Kidney (tissue), 14 donors: ENCODE data around the gene SIK3. TPM values are rescaled to one million over a fixed set of nuclear protein-coding genes. Genes with fewer than 3 reads are reported as not detected.
A peak's percentile ranks its signal among the peaks of the same experiment; 100 is the strongest.

Experiments
- DNase-seq, 5 donors: peaks; one replicate each; pipeline ENCODE4 v3.0.0-alpha.2; 2013 to 2020
- FAIRE-seq: peaks from 2 replicates; lab custom pipeline; 2012; peaks lifted over from hg19 to GRCh38; lab: Jason Lieb, UNC
- H3K27ac ChIP-seq, 2 donors: one replicate each; pipeline ENCODE4 v1.7.0; 2013; ENCODE audit warnings: low read depth in 2 of 2, low read length in 2 of 2, inconsistent platforms in 1 of 2
- H3K27me3 ChIP-seq: one replicate; pipeline ENCODE4 v1.7.1; 2013; ENCODE audit warnings: low read length, inconsistent platforms; ENCODE audit not compliant: control insufficient read depth, insufficient read depth
- H3K36me3 ChIP-seq, 3 donors: one replicate each; pipeline versions ENCODE4 v1.7.0 to v1.7.1; 2013; ENCODE audit warnings: low read length in 3 of 3, control low read depth in 1 of 3, inconsistent platforms in 1 of 3; ENCODE audit not compliant: insufficient read depth in 3 of 3, control insufficient read depth in 2 of 3
- H3K4me1 ChIP-seq, 3 donors: one replicate each; pipeline versions ENCODE4 v1.7.0 to v1.7.1; 2013; ENCODE audit warnings: low read length in 3 of 3, inconsistent platforms in 1 of 3, low read depth in 1 of 3; ENCODE audit not compliant: control insufficient read depth in 2 of 3, insufficient read depth in 2 of 3
- H3K4me3 ChIP-seq, 3 donors: one replicate each; pipeline versions ENCODE4 v1.7.0 to v1.8.1; 2013; ENCODE audit warnings: low read length in 3 of 3, control low read depth in 1 of 3, inconsistent platforms in 1 of 3
- H3K9ac ChIP-seq, 3 donors: one replicate each; pipeline versions ENCODE4 v1.7.0 to v1.7.1; 2013; ENCODE audit warnings: low read length in 3 of 3, control low read depth in 1 of 3, inconsistent platforms in 1 of 3
- H3K9me3 ChIP-seq, 3 donors: one replicate each; pipeline versions ENCODE4 v1.7.0 to v1.7.1; 2013; ENCODE audit warnings: low read length in 3 of 3, control low read depth in 1 of 3, inconsistent platforms in 1 of 3; ENCODE audit not compliant: control insufficient read depth in 2 of 3, insufficient read depth in 1 of 3
- CTCF ChIP-seq: IDR thresholded peaks from 3 replicates; pipeline ENCODE4 v1.5.1; 2012; ENCODE audit warnings: mild to moderate bottlenecking, moderate library complexity, borderline replicate concordance; ENCODE audit not compliant: insufficient read depth; ENCODE audit errors: extremely low read depth
- intact Hi-C: fragments of 100-400 bp; cut with DNase I; formaldehyde crosslinking; loops from one replicate; pipeline ENCODE4 v1.11.1; 2022
- polyA plus RNA-seq: library from polyadenylated mRNA; stranded (reverse); fragments of 350-450 nt; fragmentation: Illumina TruSeq; extraction: RNeasy Lipid Tissue Mini Kit (QIAGEN cat#74804); gene quantifications from one replicate; pipeline ENCODE4 v1.2.3, GENCODE V29; 2014; ENCODE audit warnings: low read depth, low replicate concordance; ENCODE audit not compliant: insufficient read depth
- total RNA-seq: library from RNA; stranded (reverse); fragmentation: NEBNext Ultra II Directional; extraction: Animal tissue kit (Norgen Biotek cat#: 25700); gene quantifications from one replicate; pipeline ENCODE4 v1.2.1, GENCODE V29; 2021
- donor health status: control.
- donor health status: control.
- donor health status: control.
- donor health status: control.
- donor health status: control.
- donor health status: DM: yes; HTN: yes; CAD: no.
- donor health status: Normal renal cell carcinoma (clear cell type).

Gene SIK3
- total and polyA plus RNA-seq, 2 donors from 2014 or later = 12.3 to 50.7 TPM

GRCh38 chr11:117092951-117093590, 5.2 kb downstream of the SIK3 start:
- no peak for TF ChIP-seq CTCF
- Histone ChIP-seq H3K4me1 (peaks cover 8 to 24% (median 22%) of the 10 kb centered on the region in 3 donors), H3K9me3 (no peaks in the 10 kb centered on the region), H3K4me3 (peak overlapping the region in 1 of 3 donors; percentile 2), H3K9ac (no peak overlapping the region), H3K27ac (peak overlapping the region in 1 of 2 donors; percentile 24), H3K27me3 (no peaks in the 10 kb centered on the region), H3K36me3 (no peaks in the 10 kb centered on the region)
- intact Hi-C loops = no loop called here
- no peak for DNase-seq
- no peak for FAIRE-seq

GRCh38 chr11:117091753-117092477, 6.3 kb downstream of the SIK3 start:
- intact Hi-C loops = no loop called here
- FAIRE-seq = no peak
- Histone ChIP-seq H3K27ac (no peak overlapping the region), H3K4me3 (no peak overlapping the region), H3K9ac (no peak overlapping the region), H3K36me3 (no peaks in the 10 kb centered on the region), H3K4me1 (peaks cover 8 to 25% (median 24%) of the 10 kb centered on the region in 3 donors), H3K9me3 (no peaks in the 10 kb centered on the region), H3K27me3 (no peaks in the 10 kb centered on the region)
- DNase-seq = no peak
- no peak for TF ChIP-seq CTCF

GRCh38 chr11:117090111-117090706, 8.0 kb downstream of the SIK3 start:
- FAIRE-seq = no peak
- H3K9me3 ChIP-seq = no peaks in the 10 kb centered on the region
- DNase-seq = no peak
- peaks cover 0 to 14% (median 11%) of the 10 kb centered on the region in 3 donors for H3K4me1 ChIP-seq
- H3K27ac ChIP-seq = no peak overlapping the region
- no peak for TF ChIP-seq CTCF
- no peaks in the 10 kb centered on the region for H3K27me3 ChIP-seq
- H3K9ac ChIP-seq = no peak overlapping the region
- no peak overlapping the region for H3K4me3 ChIP-seq
- intact Hi-C loops = no loop called here
- H3K36me3 ChIP-seq = no peaks in the 10 kb centered on the region
